Adrenal gland (tissue), 12 donors: ENCODE results near the gene OSBPL10. TPM values are rescaled to one million over a fixed set of nuclear protein-coding genes. Genes with fewer than 3 reads are reported as not detected.

Experiments
- DNase-seq, 7 donors: peaks; one replicate each; pipeline ENCODE4 v3.0.0-alpha.2; 2019 to 2020
- H3K27ac ChIP-seq, 5 donors: fragments of 200-600 bp; sonication (generic) in 4 of 5; 1 replicate in 3 of 5; 2 replicates in 2 of 5; pipeline versions ENCODE4 v1.5.1 to v1.8.0; 2016 to 2020; ENCODE audit warnings: mild to moderate bottlenecking in 1 of 5
- H3K27me3 ChIP-seq: fragments of 200-600 bp; 2 replicates; pipeline ENCODE4 v1.8.0; 2021
- H3K36me3 ChIP-seq, 2 donors: fragments of 200-600 bp; replicated peaks in 1 of 2; 1 replicate in 1 of 2; 2 replicates in 1 of 2; pipeline versions ENCODE4 v1.5.1 to v1.8.0; 2018 to 2022
- H3K4me1 ChIP-seq, 2 donors: fragments of 200-600 bp; replicated peaks in 1 of 2; 1 replicate in 1 of 2; 2 replicates in 1 of 2; pipeline versions ENCODE4 v1.5.1 to v1.8.0; 2018 to 2021
- H3K4me3 ChIP-seq, 4 donors: fragments of 200-600 bp; sonication (generic) in 3 of 4; one replicate each; pipeline ENCODE4 v1.5.1; 2016 to 2018
- H3K9me3 ChIP-seq, 3 donors: fragments of 200-600 bp; sonication (generic) in 1 of 3; replicated peaks in 1 of 3; 1 replicate in 2 of 3; 2 replicates in 1 of 3; pipeline versions ENCODE4 v1.5.1 to v1.8.0; 2016 to 2021
- POLR2A ChIP-seq, 2 donors: fragments of 450-650 bp; IDR thresholded peaks; one replicate each; pipeline ENCODE4 v1.6.1; 2017; ENCODE audit warnings: antibody characterized with exemption in 2 of 2, mild to moderate bottlenecking in 2 of 2, moderate library complexity in 1 of 2
- WGBS, 4 donors: extraction: QIAGEN DNeasy Blood & Tissue Kit in 2 of 4; methylation state at CpG; one replicate each; pipeline versions ENCODE4 v1.1.5 to v1.1.7; 2013 to 2017; 5-methylcytosine and 5-hydroxymethylcytosine counted together
- intact Hi-C, 2 donors: fragments of 100-400 bp; cut with DNase I; formaldehyde crosslinking; loops; one replicate each; pipeline versions ENCODE4 v1.14.1 to v1.15.0; 2022 to 2023
- polyA plus RNA-seq, 3 donors: library from polyadenylated mRNA; stranded (reverse); fragments of 200-250 nt in 2 of 3; fragments of 350-450 nt in 1 of 3; fragmentation: Illumina TruSeq in 1 of 3; extraction: RNeasy Lipid Tissue Mini Kit (QIAGEN cat#74804) in 1 of 3; gene quantifications; one replicate each; pipeline ENCODE4 v1.2.3, GENCODE V29; 2013 to 2014
- total RNA-seq, 9 donors: library from RNA; depleted of rRNA in 4 of 9; stranded (reverse); fragments of >200 nt in 4 of 9; fragments of 120-200 nt in 1 of 9; fragmentation: NEBNext Ultra II Directional in 1 of 9; extraction: Animal tissue kit (Norgen Biotek cat#: 25700) in 1 of 9; gene quantifications; one replicate each; pipeline versions ENCODE4 v1.1.0 to v1.2.4, GENCODE V29; 2013 to 2023
- TF ChIP-seq, protein P1 (sequence below), 6 experiments: fragments of 450-650 bp in 4 of 6; fragments of 200-600 bp in 2 of 6; sonication (generic) in 1 of 6; IDR thresholded peaks; 1 replicate in 5 of 6; 2 replicates in 1 of 6; pipeline versions ENCODE4 v1.5.1 to v1.8.0; 2016 to 2021; ENCODE audit warnings: antibody characterized with exemption in 6 of 6, mild to moderate bottlenecking in 2 of 6, moderate library complexity in 1 of 6
- donor health status: healthy with polysubstance abuse.
- donor health status: Bipolar disorder and iron deficiency.
- donor health status: DM: yes; HTN: yes; CAD: no.
- donor health status: DM: no; HTN: no; CAD: no.
- donor health status: DM: no; HTN: no; CAD: no.
- donor health status: DM: yes; HTN: yes; CAD: no.

OSBPL10 gene
- total and polyA plus RNA-seq, 12 donors = 2.0 to 55.6 (median 9.4) TPM

DNA sequence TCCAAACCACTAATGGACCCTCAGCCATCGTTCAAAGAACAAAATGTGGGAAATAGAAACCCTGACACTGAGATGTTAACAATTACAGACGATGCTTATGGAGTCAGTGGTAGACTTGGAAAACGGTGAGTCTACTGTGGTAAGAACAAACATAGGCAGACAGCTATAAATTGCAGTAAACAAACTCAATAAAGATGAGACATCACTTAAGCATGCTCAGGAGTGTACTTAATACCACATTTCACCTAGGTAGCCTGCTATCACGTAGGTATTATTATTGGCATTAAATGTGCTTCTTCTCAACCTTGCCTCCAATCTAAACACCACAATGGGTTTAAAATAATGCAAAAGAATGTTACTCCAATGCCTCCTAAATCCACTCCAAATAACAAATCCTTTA, 2.5 kb downstream of the OSBPL10 start:
- intact Hi-C loops = no loop called here
- Histone ChIP-seq H3K27ac (no peak overlapping the region), H3K36me3 (no peaks in the 10 kb centered on the region), H3K9me3 (no peaks in the 10 kb centered on the region), H3K4me3 (no peak overlapping the region), H3K4me1 (peaks cover 0 to 13% of the 10 kb centered on the region in 2 donors), H3K27me3 (no peaks in the 10 kb centered on the region)
- no peak for DNase-seq
- TF ChIP-seq, protein P1, sequence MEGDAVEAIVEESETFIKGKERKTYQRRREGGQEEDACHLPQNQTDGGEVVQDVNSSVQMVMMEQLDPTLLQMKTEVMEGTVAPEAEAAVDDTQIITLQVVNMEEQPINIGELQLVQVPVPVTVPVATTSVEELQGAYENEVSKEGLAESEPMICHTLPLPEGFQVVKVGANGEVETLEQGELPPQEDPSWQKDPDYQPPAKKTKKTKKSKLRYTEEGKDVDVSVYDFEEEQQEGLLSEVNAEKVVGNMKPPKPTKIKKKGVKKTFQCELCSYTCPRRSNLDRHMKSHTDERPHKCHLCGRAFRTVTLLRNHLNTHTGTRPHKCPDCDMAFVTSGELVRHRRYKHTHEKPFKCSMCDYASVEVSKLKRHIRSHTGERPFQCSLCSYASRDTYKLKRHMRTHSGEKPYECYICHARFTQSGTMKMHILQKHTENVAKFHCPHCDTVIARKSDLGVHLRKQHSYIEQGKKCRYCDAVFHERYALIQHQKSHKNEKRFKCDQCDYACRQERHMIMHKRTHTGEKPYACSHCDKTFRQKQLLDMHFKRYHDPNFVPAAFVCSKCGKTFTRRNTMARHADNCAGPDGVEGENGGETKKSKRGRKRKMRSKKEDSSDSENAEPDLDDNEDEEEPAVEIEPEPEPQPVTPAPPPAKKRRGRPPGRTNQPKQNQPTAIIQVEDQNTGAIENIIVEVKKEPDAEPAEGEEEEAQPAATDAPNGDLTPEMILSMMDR (IDR thresholded peaks at IDR 0.05) = no peak
- TF ChIP-seq POLR2A (IDR thresholded peaks at IDR 0.05) = no peak
- WGBS, 4 donors = 91 to 96% (median 93%) methylated on average over 4 of the region's 4 CpGs

DNA sequence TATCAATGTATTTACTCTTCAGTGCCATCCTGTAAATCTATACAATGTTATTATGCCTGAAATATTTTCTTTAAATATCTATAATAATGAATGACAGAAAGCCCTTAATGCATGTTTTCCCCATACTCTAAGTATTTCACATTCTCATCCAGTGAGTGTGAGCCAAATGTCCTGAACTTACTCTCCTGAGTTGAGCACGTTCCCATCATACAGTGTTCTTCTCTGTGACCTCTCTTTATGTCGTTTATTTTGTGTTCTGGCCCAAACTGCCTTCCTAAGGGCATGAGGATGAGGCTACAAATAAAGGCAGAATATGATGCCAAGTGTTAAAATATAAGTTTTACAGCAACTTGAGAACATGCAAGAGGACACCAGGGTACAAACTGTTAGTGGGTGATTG, 3.3 kb downstream of the OSBPL10 start:
- Histone ChIP-seq H3K4me1 (peaks cover 0 to 13% of the 10 kb centered on the region in 2 donors), H3K36me3 (no peaks in the 10 kb centered on the region), H3K4me3 (no peak overlapping the region), H3K27me3 (no peaks in the 10 kb centered on the region), H3K9me3 (no peaks in the 10 kb centered on the region), H3K27ac (no peak overlapping the region)
- intact Hi-C loops = no loop called here
- TF ChIP-seq POLR2A (IDR thresholded peaks at IDR 0.05) = no peak
- TF ChIP-seq, protein P1 (IDR thresholded peaks at IDR 0.05) = no peak
- WGBS, 4 donors = 66 to 78% (median 76%) methylated on average over 2 of the region's 2 CpGs
- no peak for DNase-seq

DNA sequence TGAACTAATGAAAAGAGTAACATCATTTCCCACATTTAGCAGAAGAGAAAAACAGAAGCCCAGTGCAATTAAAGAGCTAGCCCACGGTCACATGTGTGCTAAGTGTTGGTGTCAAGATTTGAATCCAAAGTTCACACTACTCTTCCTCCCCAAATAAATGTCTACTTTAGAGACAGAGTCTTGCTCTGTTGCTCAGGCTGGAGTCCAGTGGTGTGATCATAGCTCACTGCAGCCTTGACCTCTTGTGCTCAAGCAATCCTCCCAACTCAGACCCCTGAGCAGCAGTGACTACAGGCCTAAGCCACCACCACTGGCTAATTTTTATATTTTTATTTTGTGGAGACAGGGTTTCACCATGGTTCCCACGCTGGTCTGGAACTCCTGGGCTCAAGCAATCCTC, 4.8 kb downstream of the OSBPL10 start:
- Histone ChIP-seq H3K36me3 (no peaks in the 10 kb centered on the region), H3K4me1 (peaks cover 0 to 13% of the 10 kb centered on the region in 2 donors), H3K9me3 (no peaks in the 10 kb centered on the region), H3K27ac (no peak overlapping the region), H3K27me3 (no peaks in the 10 kb centered on the region), H3K4me3 (no peak overlapping the region)
- intact Hi-C loops = no loop called here
- WGBS, 4 donors = 98 to 100% (median 99%) methylated on average over 2 of the region's 2 CpGs
- no peak for DNase-seq
- TF ChIP-seq, protein P1 (IDR thresholded peaks at IDR 0.05) = no peak
- no peak for TF ChIP-seq POLR2A (IDR thresholded peaks at IDR 0.05)

DNA sequence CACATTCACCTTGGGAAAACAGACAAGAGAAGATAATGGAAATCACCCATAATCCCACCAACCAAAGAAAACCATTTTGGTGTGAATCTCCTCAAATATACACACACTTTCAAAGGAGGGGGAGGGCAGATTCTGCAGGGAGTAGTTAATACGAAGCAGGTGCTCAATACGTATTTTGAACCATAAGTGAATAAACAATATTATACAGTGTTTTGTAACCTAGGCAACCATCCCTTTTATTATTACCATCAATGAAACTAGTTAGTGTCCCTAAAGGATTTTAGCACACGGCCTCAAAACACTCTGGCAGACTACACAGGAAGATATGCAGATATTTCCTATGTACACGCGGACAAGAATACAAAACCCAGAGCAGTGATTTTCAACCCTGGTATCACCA, 6.1 kb downstream of the OSBPL10 start:
- H3K4me3 ChIP-seq = no peak overlapping the region
- intact Hi-C loops = no loop called here

More for the DNA sequence above, 6.1 kb downstream of the OSBPL10 start:
- H3K4me1 ChIP-seq = peaks cover 0 to 7% of the 10 kb centered on the region in 2 donors
- no peaks in the 10 kb centered on the region for H3K36me3 ChIP-seq
- TF ChIP-seq, protein P1 (IDR thresholded peaks at IDR 0.05) = no peak
- no peak for TF ChIP-seq POLR2A (IDR thresholded peaks at IDR 0.05)
- no peak overlapping the region for H3K27ac ChIP-seq
- H3K9me3 ChIP-seq = no peaks in the 10 kb centered on the region
- no peak for DNase-seq
- 83 to 97% (median 93%) methylated on average over 5 of the region's 5 CpGs for WGBS, 4 donors
- H3K27me3 ChIP-seq = no peaks in the 10 kb centered on the region
